GM12872 (cell line): ENCODE results near the gene NUPR2.

Experiments
- CTCF ChIP-seq: IDR thresholded peaks from 3 replicates; pipeline ENCODE4 v1.5.1; 2011; ENCODE audit warnings: low read depth, mild to moderate bottlenecking, low read length, moderate library complexity; ENCODE audit not compliant: insufficient read depth

NUPR2 gene

GRCh38 chr7:56107954-56108258 is 8.3 kb downstream of the NUPR2 start:
- TF ChIP-seq CTCF: no peak

GRCh38 chr7:56106108-56107073 is 9.8 kb downstream of the NUPR2 start, which contains the start of gene CHCHD2:
Gene CHCHD2 (minus strand): TSS chr7:56106476. CDS start chr7:56106413, 63 bp downstream.
- no peak for TF ChIP-seq CTCF

GRCh38 chr7:56105508-56105907 is 10.7 kb downstream of the NUPR2 start:
- TF ChIP-seq CTCF: no peak

GRCh38 chr7:56099653-56100052 is 16.6 kb downstream of the NUPR2 start:
- no peak for TF ChIP-seq CTCF

- no peak for TF ChIP-seq CTCF
Observed at GRCh38 chr7:56097700-56098099, 18.5 kb downstream of the NUPR2 start.

GRCh38 chr7:56092789-56093531 is 23.3 kb downstream of the NUPR2 start, which contains the start of gene PHKG1:
Gene PHKG1 (minus strand): TSS chr7:56092952. CDS start chr7:56088941, 4,011 bp downstream.
- TF ChIP-seq CTCF: 0 out of 3 replicates have a peak, but pooled peaks have one; percentile 3

GRCh38 chr7:56091591-56091990 is 24.6 kb downstream of the NUPR2 start:
- TF ChIP-seq CTCF: no peak
